GM12892 (cell line): ENCODE measurements around the gene SKA3.

Source experiments
- POLR2A ChIP-seq: IDR thresholded peaks from 2 replicates; pipeline ENCODE4 v1.6.1; 2011; ENCODE audit warnings: low read depth, low read length, control low read depth
- TAF1 ChIP-seq: IDR thresholded peaks from 2 replicates; pipeline ENCODE4 v1.6.1; 2011; ENCODE audit warnings: low read depth, mild to moderate bottlenecking, control low read depth, low read length, borderline replicate concordance

- TF ChIP-seq POLR2A (no peak), TAF1 (no peak)
Measured at GRCh38 chr13:21176982-21177284, 581 bp upstream of the SKA3 start.
